GM23248 (cell line): ENCODE results near the gene HOXA11.

Experiments
- EZH2 ChIP-seq: fragments of 200-600 bp; sonication (generic); IDR thresholded peaks from 2 replicates; pipeline ENCODE4 v1.6.1; 2018; ENCODE audit warnings: antibody characterized with exemption, mild to moderate bottlenecking; ENCODE audit not compliant: insufficient read depth, poor library complexity, severe bottlenecking
- EZH2phosphoT487 ChIP-seq: fragments of 200-600 bp; sonication (generic); IDR thresholded peaks from 2 replicates; pipeline ENCODE4 v1.6.1; 2018; ENCODE audit warnings: antibody characterized with exemption, moderate library complexity, mild to moderate bottlenecking, low read depth; ENCODE audit not compliant: insufficient read depth

DNA sequence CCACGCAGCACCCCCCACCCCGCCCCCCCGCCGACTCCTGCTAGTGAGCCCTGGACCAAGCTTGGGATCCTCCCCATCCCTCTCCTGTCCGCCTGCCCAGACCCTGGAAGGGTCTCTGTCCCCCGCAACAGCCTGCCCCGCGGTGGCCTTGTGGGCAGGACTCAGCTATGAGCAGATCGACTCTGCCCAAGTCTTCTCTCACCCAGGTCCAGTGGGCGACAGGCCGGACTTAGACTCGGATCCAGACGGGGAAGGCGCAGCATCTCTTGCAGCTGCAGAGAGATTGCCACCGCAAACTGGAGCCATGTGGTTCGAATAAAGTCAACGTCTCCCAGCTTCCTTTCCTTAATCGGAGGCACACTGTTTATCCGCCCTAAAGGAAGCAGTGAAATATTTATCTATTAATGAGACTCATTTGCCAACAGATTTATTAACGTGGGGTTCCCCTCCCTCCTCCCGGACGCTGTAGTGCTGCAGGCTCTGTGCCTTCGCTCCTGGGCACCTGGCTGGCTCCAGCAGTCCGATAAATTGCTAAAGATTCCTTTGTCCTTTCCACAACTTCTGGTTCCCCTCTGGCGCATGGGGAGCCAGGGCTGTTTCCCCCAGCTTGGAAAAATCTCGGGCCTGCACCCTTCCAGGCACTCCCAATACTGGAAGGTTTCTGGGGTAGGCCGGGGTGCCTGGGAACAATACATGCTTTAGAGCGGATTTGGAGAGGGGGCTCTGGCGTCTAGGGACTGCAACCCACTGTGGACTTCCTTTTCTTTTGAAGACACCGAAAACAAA is 27.9 kb downstream of the HOXA11 start:
- TF ChIP-seq EZH2, result no peak
- no peak for TF ChIP-seq EZH2phosphoT487
